OCI-LY7 (cell line): ENCODE results near the gene TMEM63B. TPM values are rescaled to one million over a fixed set of nuclear protein-coding genes. Genes with fewer than 3 reads are reported as not detected.
"Not testable (repeated sequence)": the region's sequence is repeated elsewhere in the genome, so short reads cannot be mapped to it uniquely, and the experiment has no call there.

Experiments used
- BruUV-seq: library from RNA; stranded (reverse); fragments of 400-500 nt; replicated peaks from 2 replicates; lab custom pipeline; 2021; lab: Mats Ljungman, UMichigan
- CTCF ChIA-PET: fragments of 300-600 bp; sonication (Branson Sonifier 250); formaldehyde crosslinking; loops from one replicate; lab custom pipeline; 2022; ENCODE audit warnings: antibody characterized with exemption; ENCODE audit not compliant: unreplicated experiment; lab: Charles Lee
- POLR2A ChIA-PET: fragments of 300-600 bp; sonication (Branson Sonifier 250); formaldehyde crosslinking; loops from one replicate; lab custom pipeline; 2022; ENCODE audit warnings: antibody characterized with exemption; lab: Charles Lee
- DNase-seq: peaks from one replicate; pipeline ENCODE4 v3.0.0-alpha.2; 2015; ENCODE audit warnings: low spot score
- H2AFZ ChIP-seq: fragments of 200-600 bp; sonication (generic), shearing (Covaris generic); 2 replicates; pipeline ENCODE4 v1.6.1; 2014; ENCODE audit warnings: mild to moderate bottlenecking, antibody characterized with exemption, low read length, moderate library complexity
- H3K27ac ChIP-seq: fragments of 200-600 bp; sonication (generic); 2 replicates; pipeline ENCODE4 v1.5.1; 2014; ENCODE audit warnings: mixed run types, low read depth, mild to moderate bottlenecking, moderate library complexity, low read length, inconsistent platforms; ENCODE audit not compliant: poor library complexity, severe bottlenecking
- H3K36me3 ChIP-seq: fragments of 200-600 bp; sonication (generic); 2 replicates; pipeline ENCODE4 v1.6.1; 2014; ENCODE audit warnings: mild to moderate bottlenecking, antibody characterized with exemption, low read length, moderate library complexity, mixed read lengths; ENCODE audit not compliant: insufficient read depth
- H3K4me1 ChIP-seq: fragments of 200-600 bp; sonication (generic); 2 replicates; pipeline ENCODE4 v1.5.1; 2014; ENCODE audit warnings: mild to moderate bottlenecking, low read length; ENCODE audit not compliant: insufficient read depth, poor library complexity, severe bottlenecking
- H3K4me2 ChIP-seq: fragments of 200-600 bp; sonication (generic); 2 replicates; pipeline ENCODE4 v1.6.1; 2014; ENCODE audit warnings: mild to moderate bottlenecking, low read length
- H3K4me3 ChIP-seq: fragments of 200-600 bp; sonication (generic); 2 replicates; pipeline ENCODE4 v1.5.1; 2014; ENCODE audit warnings: mild to moderate bottlenecking, low read depth, low read length; ENCODE audit not compliant: poor library complexity, severe bottlenecking
- H3K79me2 ChIP-seq: fragments of 200-600 bp; sonication (generic); 2 replicates; pipeline ENCODE4 v1.6.1; 2016; ENCODE audit warnings: low read depth, mild to moderate bottlenecking, low read length, moderate library complexity, mixed read lengths; ENCODE audit not compliant: insufficient read depth
- H3K9me2 ChIP-seq: fragments of 200-600 bp; sonication (generic); 2 replicates; pipeline ENCODE4 v1.6.1; 2016; ENCODE audit warnings: mild to moderate bottlenecking, low read length, mixed read lengths; ENCODE audit not compliant: insufficient read depth
- H3K9me3 ChIP-seq: fragments of 200-600 bp; sonication (generic); 2 replicates; pipeline ENCODE4 v1.6.1; 2014; ENCODE audit warnings: mild to moderate bottlenecking, mixed run types, low read length, mixed read lengths
- H4K20me1 ChIP-seq: fragments of 200-600 bp; sonication (generic); 2 replicates; pipeline ENCODE4 v1.6.1; 2014; ENCODE audit warnings: mild to moderate bottlenecking, antibody characterized with exemption, low read length, moderate library complexity, mixed read lengths; ENCODE audit not compliant: insufficient read depth
- CTCF ChIP-seq: fragments of 200-600 bp; sonication (generic); conservative IDR thresholded peaks from 2 replicates; pipeline ENCODE4 v1.5.1; 2014; ENCODE audit warnings: mild to moderate bottlenecking, antibody characterized with exemption, low read length, moderate library complexity, mixed read lengths
- EZH2phosphoT487 ChIP-seq: fragments of 200-600 bp; sonication (generic); IDR thresholded peaks from 2 replicates; pipeline ENCODE4 v1.6.1; 2018; ENCODE audit warnings: low read depth, borderline replicate concordance, mild to moderate bottlenecking, mixed run types, antibody characterized with exemption, low read length, moderate library complexity, mixed read lengths
- intact Hi-C: fragments of 100-400 bp; cut with micrococcal nuclease; formaldehyde crosslinking; loops from one replicate; pipeline ENCODE4 v1.10.0; 2022; ENCODE audit not compliant: unreplicated experiment
- total RNA-seq, 2 experiments: library from RNA; depleted of rRNA in 1 of 2; stranded (reverse); fragments of >200 nt in 1 of 2; shearing (Covaris generic) in 1 of 2; gene quantifications; 2 replicates each; pipeline ENCODE4 v1.2.3, GENCODE V29; 2014 to 2022

TMEM63B gene
- total RNA-seq, 2 experiments from 2014 or later: 5.4 to 10.0 TPM

DNA sequence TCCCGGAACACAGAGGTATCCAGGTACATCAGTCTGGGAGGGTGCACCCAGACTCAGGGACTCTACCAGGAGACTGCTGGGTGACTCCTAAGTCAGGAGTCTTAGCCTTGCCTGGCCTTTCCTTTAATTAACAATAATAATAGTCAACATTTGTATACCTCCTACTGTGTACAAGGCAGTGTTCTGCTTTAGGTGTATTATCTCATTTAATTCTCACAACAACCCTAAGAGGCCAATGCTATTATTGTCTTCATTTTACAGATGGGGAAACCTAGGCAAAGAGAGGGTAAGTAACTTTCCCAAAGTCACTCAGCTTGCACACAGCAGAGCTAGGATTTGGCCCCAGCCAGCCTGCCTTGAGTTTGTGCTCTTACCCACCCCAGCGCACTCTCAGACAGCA lies 39.7 kb upstream of the TMEM63B start:
- Histone ChIP-seq H3K9me2 (no peaks in the 10 kb centered on the region), H3K4me2 (no peak overlapping the region), H3K36me3 (no peaks in the 10 kb centered on the region), H3K79me2 (no peaks in the 10 kb centered on the region), H3K4me3 (no peak overlapping the region), H4K20me1 (no peaks in the 10 kb centered on the region), H2AFZ (no peak overlapping the region), H3K27ac (no peak overlapping the region), H3K4me1 (no peaks in the 10 kb centered on the region), H3K9me3 (no peaks in the 10 kb centered on the region)
- no TSS peak for BruUV-seq
- POLR2A ChIA-PET: no interaction called here
- no peak for DNase-seq
- intact Hi-C loops: no loop called here
- TF ChIP-seq EZH2phosphoT487 (no peak), CTCF (no peak)
- CTCF ChIA-PET: no interaction called here

DNA sequence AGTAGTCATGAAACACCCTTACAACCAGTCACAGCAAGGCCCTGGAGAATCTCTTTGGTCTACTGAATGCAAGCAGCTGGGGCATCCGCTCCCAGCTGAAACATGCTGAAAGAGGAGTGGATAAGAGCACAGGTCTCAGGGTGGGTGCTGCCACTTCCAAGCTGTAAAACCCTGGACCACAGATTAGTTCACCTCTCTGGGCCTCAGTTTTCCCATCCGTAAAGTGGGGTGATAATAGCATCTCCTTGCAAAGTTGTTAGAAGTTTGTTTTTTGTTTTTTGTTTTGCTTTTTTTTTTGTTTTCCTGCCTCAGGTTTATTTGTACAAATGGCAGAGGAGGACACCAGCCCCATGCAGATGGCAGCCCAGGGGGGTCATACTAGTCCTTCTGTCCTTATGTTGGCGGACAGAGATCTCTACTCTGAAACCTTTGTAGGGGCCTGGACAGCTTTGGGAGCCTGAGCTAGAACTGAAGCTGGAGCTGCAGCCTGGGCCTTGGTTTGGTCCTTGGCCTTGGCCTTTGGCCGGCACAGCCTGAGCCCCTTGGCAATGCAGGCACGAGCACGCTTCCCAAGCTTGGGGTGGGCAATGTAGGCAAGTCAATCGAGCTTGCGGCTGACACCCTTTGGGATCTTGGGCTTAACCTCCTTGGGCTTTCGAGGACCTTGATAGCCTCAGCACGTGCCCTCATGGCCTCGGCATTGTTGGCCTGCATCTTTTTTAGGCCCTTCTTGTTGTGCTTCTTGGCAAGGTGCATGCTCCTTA lies 38.3 kb upstream of the TMEM63B start:
- Histone ChIP-seq H3K4me2 (no peak overlapping the region), H3K79me2 (no peaks in the 10 kb centered on the region), H3K4me1 (no peaks in the 10 kb centered on the region), H3K27ac (no peak overlapping the region), H3K36me3 (no peaks in the 10 kb centered on the region), H4K20me1 (no peaks in the 10 kb centered on the region), H2AFZ (no peak overlapping the region), H3K9me2 (no peaks in the 10 kb centered on the region), H3K4me3 (no peak overlapping the region), H3K9me3 (no peaks in the 10 kb centered on the region)
- CTCF ChIA-PET: no interaction called here
- no peak for TF ChIP-seq EZH2phosphoT487
- no peak for TF ChIP-seq CTCF
- intact Hi-C loops: no loop called here
- no TSS peak for BruUV-seq
- POLR2A ChIA-PET: no interaction called here
- DNase-seq: no peak

DNA sequence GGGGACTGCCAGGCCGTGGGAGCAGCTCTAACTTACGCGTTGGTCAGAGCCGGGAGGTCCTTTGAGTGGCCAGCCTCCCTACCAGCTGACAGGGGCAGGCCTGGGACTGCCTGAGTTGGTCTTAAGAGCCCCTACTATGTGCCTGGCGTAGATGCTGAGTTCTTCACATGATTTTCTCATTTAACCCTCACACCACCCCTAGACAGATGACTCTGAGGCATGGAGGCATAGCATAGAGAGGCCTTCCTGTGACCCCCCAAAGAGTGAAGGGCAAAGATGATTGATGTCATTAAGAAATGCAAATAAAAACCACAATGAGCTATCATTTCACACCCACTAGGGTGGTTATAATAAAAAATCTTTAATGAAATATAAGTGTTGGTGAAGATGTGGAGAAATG lies 36.9 kb upstream of the TMEM63B start:
- TF ChIP-seq CTCF: no peak
- no peaks in the 10 kb centered on the region for H3K36me3 ChIP-seq
- no TSS peak for BruUV-seq
- no peak overlapping the region for H2AFZ ChIP-seq
- CTCF ChIA-PET: no interaction called here
- POLR2A ChIA-PET: interaction anchor here (1.1 kb wide), 1 partner anchor 72 kb away, joined by 4 read pairs; no protein-coding TSS in a partner anchor
- no peak overlapping the region for H3K4me2 ChIP-seq
- no peaks in the 10 kb centered on the region for H3K79me2 ChIP-seq
- no peak for DNase-seq
- H3K27ac ChIP-seq: no peak overlapping the region
- no peaks in the 10 kb centered on the region for H3K9me2 ChIP-seq
- no peaks in the 10 kb centered on the region for H3K4me1 ChIP-seq
- no peaks in the 10 kb centered on the region for H4K20me1 ChIP-seq
- H3K4me3 ChIP-seq: no peak overlapping the region
- no peaks in the 10 kb centered on the region for H3K9me3 ChIP-seq
- intact Hi-C loops: no loop called here

DNA sequence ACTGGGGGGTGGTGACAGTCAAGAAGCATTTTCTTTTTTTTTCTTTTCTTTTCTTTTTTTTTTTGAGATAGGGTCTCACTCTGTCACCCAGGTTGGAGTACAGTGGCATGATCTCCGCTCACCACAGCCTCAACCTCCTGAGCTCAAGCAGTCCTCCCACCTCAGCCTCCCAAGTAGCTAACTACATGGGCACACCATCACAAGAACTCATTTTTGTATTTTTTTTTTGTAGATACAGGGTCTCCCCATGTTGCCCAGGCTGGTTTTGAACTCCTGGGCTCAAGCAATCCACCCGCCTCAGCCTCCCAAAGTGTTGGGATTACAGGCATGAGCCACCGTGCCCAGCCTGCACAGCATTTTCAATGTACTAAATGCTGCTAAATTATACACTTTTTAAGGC lies 36.0 kb upstream of the TMEM63B start:
- POLR2A ChIA-PET, H3K27ac ChIP-seq, H3K9me3 ChIP-seq, H3K4me2 ChIP-seq, H3K36me3 ChIP-seq, BruUV-seq, H3K79me2 ChIP-seq, H3K4me3 ChIP-seq, intact Hi-C loops, H3K9me2 ChIP-seq, H4K20me1 ChIP-seq, DNase-seq, H3K4me1 ChIP-seq, H2AFZ ChIP-seq: not testable (repeated sequence)
- CTCF ChIA-PET: interaction anchor here (0.9 kb wide), 1 partner anchor 13 kb away, joined by 4 read pairs; no protein-coding TSS in a partner anchor
